Endothelial cell of umbilical vein (primary cell): Measurements from ENCODE around the gene VPREB3. TPM values are rescaled to one million over a fixed set of nuclear protein-coding genes. Genes with fewer than 3 reads are reported as not detected.
A peak's percentile ranks its signal among the peaks of the same experiment; 100 is the strongest.

Experiments
- BruUV-seq: library from RNA; stranded (reverse); fragments of 400-500 nt; replicated peaks from 2 replicates; lab custom pipeline; 2021; lab: Mats Ljungman, UMichigan
- CTCF ChIA-PET: fragments of 300-600, 350-600 bp; sonication (Branson Sonifier 250); formaldehyde crosslinking; loops from one replicate; lab custom pipeline; 2021; ENCODE audit warnings: antibody characterized with exemption, inconsistent platforms; lab: Charles Lee
- POLR2A ChIA-PET: fragments of 300-600, 350-600 bp; sonication (Branson Sonifier 250); formaldehyde crosslinking; loops from one replicate; lab custom pipeline; 2021; ENCODE audit warnings: antibody characterized with exemption, inconsistent platforms; lab: Charles Lee
- DNase-seq: peaks from one replicate; pipeline ENCODE4 v3.0.0-alpha.2; 2011; ENCODE audit warnings: low read depth, low spot score
- FAIRE-seq: peaks from 2 replicates; lab custom pipeline; 2011; peaks lifted over from hg19 to GRCh38; lab: Jason Lieb, UNC
- H2AFZ ChIP-seq: 2 replicates; pipeline ENCODE4 v1.6.0; 2012; ENCODE audit warnings: low read depth, low read length, control low read depth, inconsistent platforms
- H3K27ac ChIP-seq: 2 replicates; pipeline ENCODE4 v1.5.1; 2011; ENCODE audit warnings: low read depth, mild to moderate bottlenecking, control low read depth, low read length, moderate library complexity; ENCODE audit not compliant: insufficient read depth
- H3K27me3 ChIP-seq, 2 experiments: 2 replicates each; pipeline versions ENCODE4 v1.6.0 to v1.6.1; 2011; ENCODE audit warnings: low read length in 2 of 2, mixed read lengths in 1 of 2; ENCODE audit not compliant: control insufficient read depth in 2 of 2, insufficient read depth in 2 of 2
- H3K36me3 ChIP-seq, 2 experiments: 2 replicates in 1 of 2; 3 replicates in 1 of 2; pipeline ENCODE4 v1.5.1; 2011; ENCODE audit warnings: low read length in 2 of 2, mild to moderate bottlenecking in 1 of 2, moderate library complexity in 1 of 2; ENCODE audit not compliant: control insufficient read depth in 2 of 2, insufficient read depth in 2 of 2; ENCODE audit errors: extremely low read depth in 1 of 2
- H3K4me1 ChIP-seq: 3 replicates; pipeline ENCODE4 v1.5.1; 2011; ENCODE audit warnings: mild to moderate bottlenecking, low read length; ENCODE audit not compliant: control insufficient read depth, insufficient read depth; ENCODE audit errors: extremely low read depth
- H3K4me2 ChIP-seq: 2 replicates; pipeline ENCODE4 v1.6.1; 2011; ENCODE audit warnings: low read length, control low read depth, mixed read lengths; ENCODE audit not compliant: insufficient read depth
- H3K4me3 ChIP-seq, 3 experiments: fragments of 200-600 bp in 1 of 3; sonication (generic), shearing (Covaris generic) in 1 of 3; replicated peaks in 1 of 3; 2 replicates each; pipeline ENCODE4 v1.5.1; 2011 to 2016; ENCODE audit warnings: control low read depth in 3 of 3, low read length in 3 of 3, mild to moderate bottlenecking in 2 of 3, inconsistent platforms in 1 of 3, low read depth in 1 of 3, moderate library complexity in 1 of 3; ENCODE audit not compliant: insufficient read depth in 1 of 3
- H3K79me2 ChIP-seq: 2 replicates; pipeline ENCODE4 v1.6.0; 2012; ENCODE audit warnings: low read length, inconsistent platforms; ENCODE audit not compliant: control insufficient read depth, insufficient read depth
- H3K9ac ChIP-seq: replicated peaks from 2 replicates; pipeline ENCODE3; 2011; ENCODE audit warnings: low read length, control low read depth; ENCODE audit not compliant: insufficient read depth; ENCODE audit errors: extremely low read depth
- H3K9me1 ChIP-seq: replicated peaks from 3 replicates; pipeline ENCODE4 v1.6.0; 2011; ENCODE audit warnings: mild to moderate bottlenecking, low read length; ENCODE audit not compliant: control insufficient read depth, insufficient read depth; ENCODE audit errors: extremely low read depth
- H3K9me3 ChIP-seq: replicated peaks from 2 replicates; pipeline ENCODE4 v1.5.1; 2012; ENCODE audit warnings: low read length, inconsistent platforms; ENCODE audit not compliant: control insufficient read depth, insufficient read depth
- H4K20me1 ChIP-seq: replicated peaks from 2 replicates; pipeline ENCODE3; 2011; ENCODE audit warnings: mild to moderate bottlenecking, low read length; ENCODE audit not compliant: control insufficient read depth, insufficient read depth; ENCODE audit errors: extremely low read depth
- EZH2 ChIP-seq: IDR thresholded peaks from 2 replicates; pipeline ENCODE4 v1.6.1; 2012; ENCODE audit warnings: borderline replicate concordance, low read depth, mild to moderate bottlenecking, moderate library complexity, low read length, inconsistent platforms; ENCODE audit not compliant: severe bottlenecking
- FOS ChIP-seq: IDR thresholded peaks from 2 replicates; pipeline ENCODE4 v1.6.1; 2011; ENCODE audit warnings: mild to moderate bottlenecking, low read length, moderate library complexity, borderline replicate concordance; ENCODE audit not compliant: insufficient read depth
- GATA2 ChIP-seq: IDR thresholded peaks from 2 replicates; pipeline ENCODE4 v1.7.0; 2011; ENCODE audit warnings: low read depth, mild to moderate bottlenecking, moderate library complexity, mixed read lengths, low read length; ENCODE audit not compliant: insufficient read length, insufficient read depth
- JUN ChIP-seq: IDR thresholded peaks from 2 replicates; pipeline ENCODE4 v1.6.1; 2011; ENCODE audit warnings: borderline replicate concordance, low read depth; ENCODE audit not compliant: insufficient read length, insufficient read depth
- MYC ChIP-seq: IDR thresholded peaks from one replicate; pipeline ENCODE4 v1.6.1; 2011; ENCODE audit warnings: mild to moderate bottlenecking, low read depth, low read length
- POLR2A ChIP-seq: IDR thresholded peaks from 2 replicates; pipeline ENCODE4 v1.6.1; 2012; ENCODE audit warnings: low read depth, mild to moderate bottlenecking, control low read depth, low read length
- POLR2AphosphoS5 ChIP-seq: IDR thresholded peaks from 2 replicates; pipeline ENCODE4 v1.6.1; 2012; ENCODE audit warnings: low read depth, mild to moderate bottlenecking, control low read depth, low read length, moderate library complexity; ENCODE audit not compliant: insufficient read depth
- dilution Hi-C: fragments of 300-500 bp; cut with MboI; formaldehyde crosslinking; loops from one replicate; pipeline ENCODE4 v1.15.0; 2019; ENCODE audit warnings: low sequenced_read_pairs; ENCODE audit not compliant: extremely low pct_ligation_motif_present
- intact Hi-C: fragments of 100-400 bp; cut with micrococcal nuclease; formaldehyde crosslinking; loops from one replicate; pipeline ENCODE4 v1.10.0; 2022
- polyA plus RNA-seq, 4 experiments: library from polyadenylated mRNA; depleted of rRNA in 3 of 4; stranded (reverse) in 3 of 4; unstranded in 1 of 4; fragments of >200 nt; gene quantifications; 2 replicates each; pipeline versions ENCODE4 v1.2.1 to v1.2.3, GENCODE V29; 2011 to 2012; ENCODE audit warnings: missing spikeins in 1 of 4
- total RNA-seq: library from RNA; stranded (reverse); gene quantifications from 2 replicates; pipeline ENCODE4 v1.2.3, GENCODE V29; 2021
- TF ChIP-seq, protein P1 (sequence below): IDR thresholded peaks from 2 replicates; pipeline ENCODE4 v1.6.1; 2011; ENCODE audit not compliant: insufficient read depth, insufficient read length
- TF ChIP-seq, protein P2 (sequence below), 2 donors: IDR thresholded peaks; 1 replicate in 1 of 2; 2 replicates in 1 of 2; pipeline ENCODE4 v1.5.1; 2011; ENCODE audit warnings: low read length in 2 of 2, mild to moderate bottlenecking in 2 of 2, moderate library complexity in 2 of 2, control low read depth in 1 of 2, inconsistent platforms in 1 of 2, low read depth in 1 of 2; ENCODE audit not compliant: insufficient read depth in 1 of 2; ENCODE audit errors: extremely low read depth in 1 of 2

The VPREB3 gene
- total and polyA plus RNA-seq, 2 donors (not counting 3 experiments of a cell fraction or from before 2014, with no cell fraction given), result not detected

DNA sequence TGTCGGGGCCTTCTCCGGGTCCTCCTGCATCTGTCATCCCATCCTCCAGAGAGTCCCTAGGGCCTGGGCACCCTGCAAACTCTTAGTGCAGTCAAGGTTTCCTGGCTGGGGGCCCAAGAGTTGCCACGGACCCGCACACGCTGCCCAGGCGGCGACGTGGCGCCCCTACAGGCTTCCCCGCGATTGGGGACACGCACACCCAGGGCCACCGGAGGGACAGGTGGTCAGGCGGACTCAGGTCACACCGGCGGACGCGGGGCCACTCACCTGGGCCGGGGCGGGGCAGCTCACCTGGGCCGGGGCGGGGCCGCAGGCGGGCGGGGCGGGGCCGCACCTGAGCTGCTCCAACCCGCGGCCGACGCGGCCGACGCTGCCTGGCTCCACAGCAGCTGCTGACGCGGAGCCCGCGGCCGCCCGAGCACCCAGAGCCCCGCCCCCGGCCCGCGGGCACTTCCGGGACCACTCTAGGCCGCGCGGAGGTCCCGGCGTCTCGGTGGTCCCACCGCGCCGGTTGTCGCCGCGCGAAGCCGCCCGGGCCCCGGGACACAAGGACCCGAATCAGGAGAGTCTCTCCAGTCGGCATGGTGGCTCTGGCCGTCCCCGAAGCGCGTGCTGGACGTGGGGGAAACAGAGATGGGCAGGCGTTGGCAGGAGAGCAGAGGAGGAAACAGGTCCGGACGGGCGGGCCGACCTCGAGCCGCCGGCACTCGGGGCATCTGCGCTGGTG is 3.3 kb downstream of the VPREB3 start, which contains the start of gene ZNF70:
Gene ZNF70 (minus strand): TSS at position 399 of the 727 bp plus-strand sequence. CDS start 5,972 bp downstream, outside the sequence.
- ChIA-PET CTCF (interaction anchor here (0.6 to 1.1 kb wide), 3 partner anchors 19 to 262 kb away, joined by 3 read pairs; no protein-coding TSS in a partner anchor), POLR2A (no interaction called here)
- H3K9ac ChIP-seq, result peak within 1 kb of the TSS; percentile 68
- H4K20me1 ChIP-seq, result no peaks in the 10 kb centered on the region
- no peaks in the 10 kb centered on the region for H3K27me3 ChIP-seq
- H3K27ac ChIP-seq, result no peak within 1 kb of the TSS
- TF ChIP-seq POLR2AphosphoS5, result peak; percentile 65
- TF ChIP-seq EZH2, result no peak
- TF ChIP-seq FOS, result no peak
- TF ChIP-seq, protein P1, sequence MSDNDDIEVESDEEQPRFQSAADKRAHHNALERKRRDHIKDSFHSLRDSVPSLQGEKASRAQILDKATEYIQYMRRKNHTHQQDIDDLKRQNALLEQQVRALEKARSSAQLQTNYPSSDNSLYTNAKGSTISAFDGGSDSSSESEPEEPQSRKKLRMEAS, result no peak
- TF ChIP-seq, protein P2, sequence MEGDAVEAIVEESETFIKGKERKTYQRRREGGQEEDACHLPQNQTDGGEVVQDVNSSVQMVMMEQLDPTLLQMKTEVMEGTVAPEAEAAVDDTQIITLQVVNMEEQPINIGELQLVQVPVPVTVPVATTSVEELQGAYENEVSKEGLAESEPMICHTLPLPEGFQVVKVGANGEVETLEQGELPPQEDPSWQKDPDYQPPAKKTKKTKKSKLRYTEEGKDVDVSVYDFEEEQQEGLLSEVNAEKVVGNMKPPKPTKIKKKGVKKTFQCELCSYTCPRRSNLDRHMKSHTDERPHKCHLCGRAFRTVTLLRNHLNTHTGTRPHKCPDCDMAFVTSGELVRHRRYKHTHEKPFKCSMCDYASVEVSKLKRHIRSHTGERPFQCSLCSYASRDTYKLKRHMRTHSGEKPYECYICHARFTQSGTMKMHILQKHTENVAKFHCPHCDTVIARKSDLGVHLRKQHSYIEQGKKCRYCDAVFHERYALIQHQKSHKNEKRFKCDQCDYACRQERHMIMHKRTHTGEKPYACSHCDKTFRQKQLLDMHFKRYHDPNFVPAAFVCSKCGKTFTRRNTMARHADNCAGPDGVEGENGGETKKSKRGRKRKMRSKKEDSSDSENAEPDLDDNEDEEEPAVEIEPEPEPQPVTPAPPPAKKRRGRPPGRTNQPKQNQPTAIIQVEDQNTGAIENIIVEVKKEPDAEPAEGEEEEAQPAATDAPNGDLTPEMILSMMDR (IDR thresholded peaks at IDR 0.05; ENCODE audit: extremely low read depth in 1 of 2, insufficient read depth in 1 of 2, low read depth in 1 of 2, low read length in 2 of 2), result peak in 1 of 2 donors; percentile 40
- no peak for TF ChIP-seq JUN
- no peak for TF ChIP-seq MYC
- no peak for TF ChIP-seq GATA2
- TF ChIP-seq POLR2A, result no peak
- peaks cover 10% of the 10 kb centered on the region for H3K4me1 ChIP-seq
- intact Hi-C loops (loop anchor here (1.0 to 2.0 kb wide), 2 partner anchors 18 to 34 kb away; no protein-coding TSS in a partner anchor), dilution Hi-C loops (no loop called here)
- H3K9me3 ChIP-seq, result no peaks in the 10 kb centered on the region
- H3K4me2 ChIP-seq, result peak within 1 kb of the TSS; percentile 93
- H3K79me2 ChIP-seq, result no peaks in the 10 kb centered on the region
- peak within 1 kb of the TSS; percentile 88 to 92 (median 89) for H3K4me3 ChIP-seq
- BruUV-seq, result no TSS peak
- DNase-seq (peak; percentile 60), FAIRE-seq (peak; percentile 57)
- H3K9me1 ChIP-seq, result no peaks in the 10 kb centered on the region
- no peaks in the 10 kb centered on the region for H3K36me3 ChIP-seq
- H2AFZ ChIP-seq, result peak within 1 kb of the TSS; percentile 91
